Hepatocyte (in vitro differentiated cells): Measurements from ENCODE around the gene POLR2L.

Source experiments
- EZH2phosphoT487 ChIP-seq: fragments of 200-600 bp; sonication (generic); IDR thresholded peaks from one replicate; pipeline ENCODE4 v1.6.1; 2018; ENCODE audit warnings: antibody characterized with exemption, mild to moderate bottlenecking, low read depth, moderate library complexity; ENCODE audit not compliant: unreplicated experiment, severe bottlenecking
- TF ChIP-seq, protein P1 (sequence below): fragments of 200-600 bp; sonication (generic); IDR thresholded peaks from 2 replicates; pipeline ENCODE4 v1.5.1; 2016; ENCODE audit warnings: antibody characterized with exemption, mild to moderate bottlenecking; ENCODE audit not compliant: poor library complexity

DNA sequence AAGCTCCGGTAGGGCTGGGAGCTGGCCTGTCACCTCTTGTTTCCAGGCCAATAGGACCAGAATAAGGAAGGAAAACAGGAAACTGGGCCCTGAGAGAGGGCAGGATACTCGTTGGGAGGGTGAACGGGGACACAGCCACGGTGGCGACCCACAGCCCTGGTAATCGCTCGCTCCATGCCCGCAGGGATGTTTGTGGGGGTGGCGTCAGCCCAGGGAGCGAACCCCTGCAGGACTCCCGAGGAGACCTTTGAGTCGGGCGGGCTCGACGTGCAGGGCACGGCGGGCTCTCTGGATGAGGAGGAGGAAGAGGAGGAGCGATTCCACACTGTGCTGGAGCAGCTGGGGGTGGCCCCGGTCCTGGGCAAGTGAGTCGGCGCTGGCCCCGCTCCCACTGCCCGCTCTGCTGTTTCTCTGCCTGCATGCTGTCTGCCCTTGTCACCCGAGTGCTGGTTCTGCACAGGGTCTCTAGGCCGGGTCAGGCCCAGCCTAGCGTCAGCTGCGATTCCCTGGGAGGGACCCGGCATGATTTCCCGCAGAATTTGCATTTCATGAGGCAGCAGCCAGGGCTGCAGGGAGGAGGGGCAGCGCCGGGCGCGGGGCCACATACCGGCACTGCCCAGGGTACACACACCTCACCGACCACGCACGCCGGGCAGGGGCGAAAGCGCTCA lies 13.0 kb downstream of the POLR2L start:
- TF ChIP-seq, protein P1, sequence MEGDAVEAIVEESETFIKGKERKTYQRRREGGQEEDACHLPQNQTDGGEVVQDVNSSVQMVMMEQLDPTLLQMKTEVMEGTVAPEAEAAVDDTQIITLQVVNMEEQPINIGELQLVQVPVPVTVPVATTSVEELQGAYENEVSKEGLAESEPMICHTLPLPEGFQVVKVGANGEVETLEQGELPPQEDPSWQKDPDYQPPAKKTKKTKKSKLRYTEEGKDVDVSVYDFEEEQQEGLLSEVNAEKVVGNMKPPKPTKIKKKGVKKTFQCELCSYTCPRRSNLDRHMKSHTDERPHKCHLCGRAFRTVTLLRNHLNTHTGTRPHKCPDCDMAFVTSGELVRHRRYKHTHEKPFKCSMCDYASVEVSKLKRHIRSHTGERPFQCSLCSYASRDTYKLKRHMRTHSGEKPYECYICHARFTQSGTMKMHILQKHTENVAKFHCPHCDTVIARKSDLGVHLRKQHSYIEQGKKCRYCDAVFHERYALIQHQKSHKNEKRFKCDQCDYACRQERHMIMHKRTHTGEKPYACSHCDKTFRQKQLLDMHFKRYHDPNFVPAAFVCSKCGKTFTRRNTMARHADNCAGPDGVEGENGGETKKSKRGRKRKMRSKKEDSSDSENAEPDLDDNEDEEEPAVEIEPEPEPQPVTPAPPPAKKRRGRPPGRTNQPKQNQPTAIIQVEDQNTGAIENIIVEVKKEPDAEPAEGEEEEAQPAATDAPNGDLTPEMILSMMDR, result no peak
- TF ChIP-seq EZH2phosphoT487, result no peak
